Epithelial cell of proximal tubule (primary cell): ENCODE results near the gene SPATC1L. TPM values are rescaled to one million over a fixed set of nuclear protein-coding genes. Genes with fewer than 3 reads are reported as not detected.
"Not testable (repeated sequence)": the region's sequence is repeated elsewhere in the genome, so short reads cannot be mapped to it uniquely, and the experiment has no call there.

Source experiments
- DNase-seq: peaks from one replicate; pipeline ENCODE4 v3.0.0-alpha.2; 2011; ENCODE audit warnings: low read depth
- H3K4me3 ChIP-seq: 2 replicates; pipeline ENCODE4 v1.5.1; 2011; ENCODE audit warnings: low read depth, mild to moderate bottlenecking, low read length
- total RNA-seq: library from RNA; depleted of rRNA; stranded (reverse); fragments of >200 nt; gene quantifications from 2 replicates; pipeline ENCODE4 v1.2.3, GENCODE V29; 2015
- TF ChIP-seq, protein P1 (sequence below): conservative IDR thresholded peaks from 2 replicates; pipeline ENCODE4 v1.5.1; 2012; ENCODE audit warnings: low read depth, mild to moderate bottlenecking, low read length

Gene SPATC1L
- total RNA-seq, 1 donor from 2014 or later, result 22.0 TPM

GRCh38 chr21:46203203-46203600 is 18.9 kb upstream of the SPATC1L start:
- TF ChIP-seq, protein P1, sequence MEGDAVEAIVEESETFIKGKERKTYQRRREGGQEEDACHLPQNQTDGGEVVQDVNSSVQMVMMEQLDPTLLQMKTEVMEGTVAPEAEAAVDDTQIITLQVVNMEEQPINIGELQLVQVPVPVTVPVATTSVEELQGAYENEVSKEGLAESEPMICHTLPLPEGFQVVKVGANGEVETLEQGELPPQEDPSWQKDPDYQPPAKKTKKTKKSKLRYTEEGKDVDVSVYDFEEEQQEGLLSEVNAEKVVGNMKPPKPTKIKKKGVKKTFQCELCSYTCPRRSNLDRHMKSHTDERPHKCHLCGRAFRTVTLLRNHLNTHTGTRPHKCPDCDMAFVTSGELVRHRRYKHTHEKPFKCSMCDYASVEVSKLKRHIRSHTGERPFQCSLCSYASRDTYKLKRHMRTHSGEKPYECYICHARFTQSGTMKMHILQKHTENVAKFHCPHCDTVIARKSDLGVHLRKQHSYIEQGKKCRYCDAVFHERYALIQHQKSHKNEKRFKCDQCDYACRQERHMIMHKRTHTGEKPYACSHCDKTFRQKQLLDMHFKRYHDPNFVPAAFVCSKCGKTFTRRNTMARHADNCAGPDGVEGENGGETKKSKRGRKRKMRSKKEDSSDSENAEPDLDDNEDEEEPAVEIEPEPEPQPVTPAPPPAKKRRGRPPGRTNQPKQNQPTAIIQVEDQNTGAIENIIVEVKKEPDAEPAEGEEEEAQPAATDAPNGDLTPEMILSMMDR, result no peak
- no peak overlapping the region for H3K4me3 ChIP-seq
- no peak for DNase-seq

- TF ChIP-seq, protein P1, result no peak
- no peak overlapping the region for H3K4me3 ChIP-seq
- DNase-seq, result no peak
These were observed 18.4 kb upstream of the SPATC1L start for GRCh38 chr21:46202592-46203202.

GRCh38 chr21:46200877-46201803 is 16.9 kb upstream of the SPATC1L start:
- DNase-seq, H3K4me3 ChIP-seq: not testable (repeated sequence)

DNA sequence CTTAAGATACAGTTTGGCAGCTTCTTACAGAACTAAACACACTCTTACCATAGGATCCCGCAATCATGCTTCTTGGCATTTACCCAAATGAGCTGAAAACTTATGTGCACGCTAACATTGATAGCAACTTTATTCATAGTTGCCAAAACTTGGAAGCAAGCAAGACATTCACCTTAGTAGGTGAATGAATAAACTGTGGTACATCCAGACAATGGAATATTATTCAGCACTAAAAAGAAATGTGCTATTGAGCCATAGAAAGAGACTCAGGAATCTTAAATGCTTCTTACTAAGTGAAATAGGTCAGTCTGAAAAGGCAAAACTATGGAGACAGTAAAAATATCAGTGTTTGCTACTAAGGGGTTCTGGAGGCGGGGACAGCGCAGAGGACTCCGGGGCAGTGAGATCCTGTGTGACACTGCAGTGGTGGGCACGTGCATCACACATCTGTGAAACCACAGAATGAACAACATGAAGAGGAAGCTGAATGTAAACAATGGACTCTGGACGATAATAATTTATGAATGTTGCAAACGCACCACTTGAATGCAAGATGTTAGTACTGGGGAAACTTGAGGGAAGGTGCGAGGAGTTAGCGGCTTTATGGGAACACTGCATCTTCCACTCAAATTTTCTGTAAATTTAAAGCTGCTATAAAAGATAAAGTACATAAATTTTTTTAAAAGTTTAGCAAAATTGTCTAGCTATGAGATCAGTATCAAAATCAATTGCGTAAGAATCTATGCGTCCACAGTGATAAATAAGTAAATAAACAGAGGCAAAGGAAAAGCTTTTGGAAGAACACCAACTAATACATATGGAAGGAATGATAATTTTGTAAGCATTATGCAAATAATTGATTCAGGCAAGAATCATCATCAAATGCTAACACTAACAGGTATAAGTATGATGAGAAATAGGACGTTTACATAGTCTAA is 15.4 kb upstream of the SPATC1L start:
- H3K4me3 ChIP-seq, result no peak overlapping the region
- TF ChIP-seq, protein P1, result no peak
- DNase-seq, result no peak

DNA sequence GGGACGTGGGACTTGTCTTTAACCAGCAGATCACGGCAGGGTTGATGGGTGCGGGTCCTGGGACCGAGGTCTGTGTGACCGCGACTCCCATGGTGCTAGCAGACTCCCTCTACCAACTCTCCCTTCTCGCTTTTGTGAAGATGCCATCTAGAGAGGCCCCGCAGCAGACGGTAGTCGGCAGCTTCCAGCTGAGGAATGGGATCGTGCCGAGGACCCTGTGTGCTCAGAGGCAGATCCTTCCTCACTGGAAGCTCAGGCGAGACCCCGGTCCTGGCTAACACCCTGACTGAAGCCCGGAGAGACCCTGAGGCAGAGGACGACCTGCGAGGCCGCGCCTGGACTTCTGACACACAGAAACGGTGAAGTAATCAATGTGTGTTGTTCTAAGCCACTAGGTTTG is 12.5 kb upstream of the SPATC1L start:
- TF ChIP-seq, protein P1, result no peak
- H3K4me3 ChIP-seq, result no peak overlapping the region
- DNase-seq, result no peak

- DNase-seq, result no peak
- H3K4me3 ChIP-seq, result no peak overlapping the region
- TF ChIP-seq, protein P1, result no peak
These were observed 11.4 kb upstream of the SPATC1L start for GRCh38 chr21:46195595-46196195.
